OCI-LY3 (cell line): ENCODE results near the gene CDT1.

Experiments used
- CTCF ChIP-seq: fragments of 200-600, 300-600 bp; sonication (generic); IDR thresholded peaks from 2 replicates; pipeline ENCODE4 v1.5.1; 2014; ENCODE audit warnings: antibody characterized with exemption, low read length, low read depth
- EZH2phosphoT487 ChIP-seq: fragments of 200-600 bp; shearing (Covaris generic); IDR thresholded peaks from 2 replicates; pipeline ENCODE4 v1.6.1; 2018; ENCODE audit warnings: antibody characterized with exemption, mixed run types, low read depth

GRCh38 chr16:88778541-88779065 is 25.0 kb upstream of the CDT1 start:
- TF ChIP-seq CTCF (no peak), EZH2phosphoT487 (no peak)
